Measurements from ENCODE around the gene HOXB8.
A peak's percentile ranks its signal among the peaks of the same experiment; 100 is the strongest.

HOXB8 gene

DNA sequence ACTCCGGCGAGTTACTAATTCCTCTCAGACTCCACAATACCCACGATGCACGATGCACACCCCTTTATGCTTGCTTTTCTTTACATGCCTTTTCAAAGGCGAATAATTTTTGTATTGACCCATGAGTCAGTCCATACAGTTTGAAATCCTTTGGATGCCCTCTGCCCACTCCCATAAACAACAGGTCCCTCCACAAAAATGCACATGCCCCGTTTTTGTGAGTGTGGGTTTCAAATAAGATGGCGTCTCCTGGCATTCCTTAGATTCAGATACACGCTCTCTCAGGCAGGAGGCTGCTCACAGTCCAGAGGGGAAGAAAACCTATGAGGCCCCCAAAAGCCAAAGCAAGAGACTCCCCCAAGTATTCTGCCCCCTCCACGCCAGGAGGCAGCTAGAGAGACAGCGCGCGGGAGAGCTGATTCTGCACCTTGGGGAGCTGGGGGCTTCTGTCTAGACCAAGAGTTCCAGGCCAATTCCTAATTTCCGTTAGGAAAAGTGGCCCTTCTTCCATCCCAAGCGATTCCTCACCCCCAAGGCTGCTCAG is 30.6 kb upstream of the HOXB8 start:
- no peaks in the 10 kb centered on the region for H3K79me1 ChIP-seq (replicated peaks; ENCODE audit: low read length, poor library complexity, severe bottlenecking)
- no peaks in the 10 kb centered on the region for H3K36me3 ChIP-seq (ENCODE audit: control insufficient read depth in 1 of 2, insufficient read depth in 2 of 2, low read depth in 1 of 2, low read length in 2 of 2)
- peak overlapping the region; percentile 6 for H2AFZ ChIP-seq (ENCODE audit: low read depth, low read length)
- no peak for DNase-seq
- H3K14ac ChIP-seq (ENCODE audit: low read length in 2 of 2) = peak overlapping the region in 1 of 2 experiments; percentile 87
- no peak overlapping the region for H2BK12ac ChIP-seq (ENCODE audit: low read length in 2 of 2)
- no peak overlapping the region for H2BK15ac ChIP-seq (ENCODE audit: low read depth, poor library complexity, severe bottlenecking)
- no peak overlapping the region for H3K4me2 ChIP-seq (ENCODE audit: low read length, poor library complexity, severe bottlenecking)
- no peak overlapping the region for H2AK5ac ChIP-seq (ENCODE audit: low read length, severe bottlenecking)
- peaks cover 81 to 98% of the 10 kb centered on the region in 2 experiments for H3K27me3 ChIP-seq (ENCODE audit: control insufficient read depth in 1 of 2, insufficient read depth in 1 of 2, low read length in 2 of 2)
- H3K9ac ChIP-seq (ENCODE audit: low read length) = no peak overlapping the region
- H3K27ac ChIP-seq (ENCODE audit: low read length, poor library complexity, severe bottlenecking) = no peak overlapping the region
- 10% methylated on average over 14 of the region's 14 CpGs for WGBS
- no peaks in the 10 kb centered on the region for H3K9me3 ChIP-seq (ENCODE audit: control insufficient read depth, low read length)
- no peak overlapping the region for H3K23ac ChIP-seq (ENCODE audit: low read length in 2 of 2)
- peak overlapping the region; percentile 71 for H2BK120ac ChIP-seq (ENCODE audit: low read depth, low read length)
- H4K91ac ChIP-seq (ENCODE audit: low read length) = peak overlapping the region; percentile 95
- no peak overlapping the region for H2BK5ac ChIP-seq (ENCODE audit: low read depth, low read length, poor library complexity, severe bottlenecking)
- no peak overlapping the region for H3K4me3 ChIP-seq (ENCODE audit: insufficient read depth in 1 of 2, low read depth in 1 of 2, low read length in 2 of 2)
- peak overlapping the region; percentile 79 to 97 for H3K18ac ChIP-seq (ENCODE audit: low read depth in 1 of 2, low read length in 2 of 2)
- peak overlapping the region; percentile 91 for H4K8ac ChIP-seq (ENCODE audit: low read length)
- peak overlapping the region; percentile 8 to 78 for H3K4ac ChIP-seq (ENCODE audit: low read depth in 1 of 2, low read length in 2 of 2)
- H3K4me1 ChIP-seq (ENCODE audit: control insufficient read depth, insufficient read depth, low read depth, low read length) = peaks cover 18% of the 10 kb centered on the region

DNA sequence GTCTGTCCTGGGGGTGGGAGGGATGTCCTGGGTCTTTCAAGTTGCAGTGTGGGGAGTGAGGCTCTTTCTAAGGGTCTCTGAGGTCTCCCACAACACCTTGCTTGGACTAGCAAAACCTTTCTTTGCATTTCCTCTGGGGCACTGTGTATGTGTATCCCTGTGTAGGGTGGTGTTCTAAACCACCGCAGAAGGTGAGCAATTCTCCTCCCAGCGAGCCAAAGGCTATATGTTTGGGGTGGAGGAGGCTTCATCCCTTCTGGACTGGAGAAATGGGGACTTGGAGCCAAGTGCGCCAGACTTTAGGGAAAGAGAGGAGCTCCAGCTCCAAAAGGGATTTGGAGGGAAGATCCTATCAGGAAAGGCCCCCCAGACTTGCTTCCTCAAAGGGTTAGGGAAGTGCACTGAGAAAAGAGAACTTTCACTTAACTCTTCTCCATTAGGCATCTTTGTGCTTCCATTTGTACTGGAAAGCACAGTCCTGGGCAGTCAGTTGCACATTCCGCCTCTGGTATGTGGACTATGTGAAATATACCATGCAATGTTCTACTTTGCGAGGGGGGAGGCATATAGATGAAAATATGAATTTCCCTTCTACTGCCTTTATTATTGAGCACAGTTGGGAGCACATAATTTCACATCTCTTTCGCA is 29.9 kb upstream of the HOXB8 start:
- H3K9me3 ChIP-seq (ENCODE audit: control insufficient read depth, low read length) = no peaks in the 10 kb centered on the region
- no peak overlapping the region for H3K4me2 ChIP-seq (ENCODE audit: low read length, poor library complexity, severe bottlenecking)
- peak overlapping the region in 1 of 2 experiments; percentile 45 for H3K18ac ChIP-seq (ENCODE audit: low read depth in 1 of 2, low read length in 2 of 2)
- H3K4me1 ChIP-seq (ENCODE audit: control insufficient read depth, insufficient read depth, low read depth, low read length) = peaks cover 18% of the 10 kb centered on the region
- no peak overlapping the region for H2BK12ac ChIP-seq (ENCODE audit: low read length in 2 of 2)
- H3K27me3 ChIP-seq (ENCODE audit: control insufficient read depth in 1 of 2, insufficient read depth in 1 of 2, low read length in 2 of 2) = peaks cover 88 to 100% of the 10 kb centered on the region in 2 experiments
- peak overlapping the region; percentile 25 for H4K91ac ChIP-seq (ENCODE audit: low read length)
- peak overlapping the region; percentile 54 to 60 for H3K4ac ChIP-seq (ENCODE audit: low read depth in 1 of 2, low read length in 2 of 2)
- no peak overlapping the region for H2AK5ac ChIP-seq (ENCODE audit: low read length, severe bottlenecking)
- H4K8ac ChIP-seq (ENCODE audit: low read length) = peak overlapping the region; percentile 8
- H2BK15ac ChIP-seq (ENCODE audit: low read depth, poor library complexity, severe bottlenecking) = no peak overlapping the region
- H3K4me3 ChIP-seq (ENCODE audit: insufficient read depth in 1 of 2, low read depth in 1 of 2, low read length in 2 of 2) = no peak overlapping the region
- no peak for DNase-seq
- H3K27ac ChIP-seq (ENCODE audit: low read length, poor library complexity, severe bottlenecking) = no peak overlapping the region
- no peak overlapping the region for H3K9ac ChIP-seq (ENCODE audit: low read length)
- H3K36me3 ChIP-seq (ENCODE audit: control insufficient read depth in 1 of 2, insufficient read depth in 2 of 2, low read depth in 1 of 2, low read length in 2 of 2) = no peaks in the 10 kb centered on the region
- no peak overlapping the region for H3K14ac ChIP-seq (ENCODE audit: low read length in 2 of 2)
- peak overlapping the region; percentile 15 for H2BK120ac ChIP-seq (ENCODE audit: low read depth, low read length)
- H2AFZ ChIP-seq (ENCODE audit: low read depth, low read length) = no peak overlapping the region
- 22% methylated on average over 6 of the region's 6 CpGs for WGBS
- H3K79me1 ChIP-seq (replicated peaks; ENCODE audit: low read length, poor library complexity, severe bottlenecking) = no peaks in the 10 kb centered on the region
- no peak overlapping the region for H2BK5ac ChIP-seq (ENCODE audit: low read depth, low read length, poor library complexity, severe bottlenecking)
- H3K23ac ChIP-seq (ENCODE audit: low read length in 2 of 2) = no peak overlapping the region

DNA sequence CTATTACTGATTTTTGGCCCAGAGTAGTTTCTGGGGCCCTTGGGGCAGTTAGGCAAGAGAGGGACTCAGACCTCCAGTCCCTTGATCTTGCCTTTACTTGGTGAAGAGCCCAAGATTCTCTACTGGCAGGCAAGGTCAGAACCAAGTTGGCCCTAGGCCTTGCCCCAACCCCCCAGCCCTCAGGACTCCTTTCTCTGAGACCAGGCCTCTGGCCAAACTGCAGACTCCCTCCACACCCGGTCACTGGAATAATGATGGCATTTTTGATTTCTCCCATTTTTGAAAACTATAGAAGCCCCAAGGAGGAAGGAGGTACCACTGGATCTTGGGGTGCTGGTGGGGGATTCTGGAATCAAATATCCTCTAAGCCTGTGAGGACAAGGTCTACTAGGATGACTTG is 29.1 kb upstream of the HOXB8 start:
- no peak overlapping the region for H2BK5ac ChIP-seq (ENCODE audit: low read depth, low read length, poor library complexity, severe bottlenecking)
- H3K14ac ChIP-seq (ENCODE audit: low read length in 2 of 2) = no peak overlapping the region
- H2BK12ac ChIP-seq (ENCODE audit: low read length in 2 of 2) = peak overlapping the region in 1 of 2 experiments; percentile 75
- no peak overlapping the region for H3K9ac ChIP-seq (ENCODE audit: low read length)
- no peak overlapping the region for H2AFZ ChIP-seq (ENCODE audit: low read depth, low read length)
- no peak overlapping the region for H3K27ac ChIP-seq (ENCODE audit: low read length, poor library complexity, severe bottlenecking)
- H3K27me3 ChIP-seq (ENCODE audit: control insufficient read depth in 1 of 2, insufficient read depth in 1 of 2, low read length in 2 of 2) = peaks cover 92 to 100% of the 10 kb centered on the region in 2 experiments
- H4K8ac ChIP-seq (ENCODE audit: low read length) = no peak overlapping the region
- no peak overlapping the region for H4K91ac ChIP-seq (ENCODE audit: low read length)
- H3K79me1 ChIP-seq (replicated peaks; ENCODE audit: low read length, poor library complexity, severe bottlenecking) = no peaks in the 10 kb centered on the region
- H3K4ac ChIP-seq (ENCODE audit: low read depth in 1 of 2, low read length in 2 of 2) = no peak overlapping the region
- H3K4me2 ChIP-seq (ENCODE audit: low read length, poor library complexity, severe bottlenecking) = no peak overlapping the region
- no peak overlapping the region for H2BK120ac ChIP-seq (ENCODE audit: low read depth, low read length)
- peaks cover 18% of the 10 kb centered on the region for H3K4me1 ChIP-seq (ENCODE audit: control insufficient read depth, insufficient read depth, low read depth, low read length)
- no peaks in the 10 kb centered on the region for H3K9me3 ChIP-seq (ENCODE audit: control insufficient read depth, low read length)
- H3K36me3 ChIP-seq (ENCODE audit: control insufficient read depth in 1 of 2, insufficient read depth in 2 of 2, low read depth in 1 of 2, low read length in 2 of 2) = no peaks in the 10 kb centered on the region
- H3K4me3 ChIP-seq (ENCODE audit: insufficient read depth in 1 of 2, low read depth in 1 of 2, low read length in 2 of 2) = no peak overlapping the region
- peak overlapping the region in 1 of 2 experiments; percentile 55 for H3K23ac ChIP-seq (ENCODE audit: low read length in 2 of 2)
- no CpG with 5 or more reads among the region's 1 CpG for WGBS
- DNase-seq = no peak
- no peak overlapping the region for H2AK5ac ChIP-seq (ENCODE audit: low read length, severe bottlenecking)
- H3K18ac ChIP-seq (ENCODE audit: low read depth in 1 of 2, low read length in 2 of 2) = peak overlapping the region in 1 of 2 experiments; percentile 33
- H2BK15ac ChIP-seq (ENCODE audit: low read depth, poor library complexity, severe bottlenecking) = peak overlapping the region; percentile 52

DNA sequence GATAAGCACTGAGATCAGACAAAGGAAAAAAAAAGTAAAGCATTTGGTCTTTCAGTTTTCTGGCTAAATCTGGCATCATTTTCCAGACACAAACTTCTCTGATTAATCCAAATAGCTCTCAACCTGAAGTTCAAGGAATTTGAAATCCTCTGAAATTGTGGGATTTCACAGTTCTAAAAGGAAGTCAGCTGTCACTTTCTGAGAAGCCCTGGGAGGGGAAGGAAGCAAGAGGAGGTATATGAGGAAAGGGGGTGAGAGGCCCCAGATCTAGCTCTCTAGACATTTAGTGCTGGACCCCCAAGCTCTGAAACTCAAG is 28.6 kb upstream of the HOXB8 start:
- no peak overlapping the region for H3K27ac ChIP-seq (ENCODE audit: low read length, poor library complexity, severe bottlenecking)
- H3K36me3 ChIP-seq (ENCODE audit: control insufficient read depth in 1 of 2, insufficient read depth in 2 of 2, low read depth in 1 of 2, low read length in 2 of 2) = no peaks in the 10 kb centered on the region
- no peak overlapping the region for H3K14ac ChIP-seq (ENCODE audit: low read length in 2 of 2)
- H3K4me2 ChIP-seq (ENCODE audit: low read length, poor library complexity, severe bottlenecking) = no peak overlapping the region
- H4K8ac ChIP-seq (ENCODE audit: low read length) = no peak overlapping the region
- no peak overlapping the region for H2AK5ac ChIP-seq (ENCODE audit: low read length, severe bottlenecking)
- no peak overlapping the region for H3K23ac ChIP-seq (ENCODE audit: low read length in 2 of 2)
- peaks cover 96 to 100% of the 10 kb centered on the region in 2 experiments for H3K27me3 ChIP-seq (ENCODE audit: control insufficient read depth in 1 of 2, insufficient read depth in 1 of 2, low read length in 2 of 2)
- H3K9me3 ChIP-seq (ENCODE audit: control insufficient read depth, low read length) = no peaks in the 10 kb centered on the region
- H2BK15ac ChIP-seq (ENCODE audit: low read depth, poor library complexity, severe bottlenecking) = no peak overlapping the region
- H2BK120ac ChIP-seq (ENCODE audit: low read depth, low read length) = no peak overlapping the region
- H4K91ac ChIP-seq (ENCODE audit: low read length) = no peak overlapping the region
- H2AFZ ChIP-seq (ENCODE audit: low read depth, low read length) = no peak overlapping the region
- peak overlapping the region in 1 of 2 experiments; percentile 66 for H3K18ac ChIP-seq (ENCODE audit: low read depth in 1 of 2, low read length in 2 of 2)
- no peaks in the 10 kb centered on the region for H3K79me1 ChIP-seq (replicated peaks; ENCODE audit: low read length, poor library complexity, severe bottlenecking)
- no peak overlapping the region for H2BK12ac ChIP-seq (ENCODE audit: low read length in 2 of 2)
- no peak overlapping the region for H3K4me3 ChIP-seq (ENCODE audit: insufficient read depth in 1 of 2, low read depth in 1 of 2, low read length in 2 of 2)
- H2BK5ac ChIP-seq (ENCODE audit: low read depth, low read length, poor library complexity, severe bottlenecking) = no peak overlapping the region
- no peak for DNase-seq
- H3K4me1 ChIP-seq (ENCODE audit: control insufficient read depth, insufficient read depth, low read depth, low read length) = peaks cover 18% of the 10 kb centered on the region
- no peak overlapping the region for H3K9ac ChIP-seq (ENCODE audit: low read length)
- H3K4ac ChIP-seq (ENCODE audit: low read depth in 1 of 2, low read length in 2 of 2) = no peak overlapping the region

Data from mesenchymal stem cell (in vitro differentiated cells and primary cell).